GM23248 (cell line): ENCODE data around the gene SPPL2B.

Experiments used
- EZH2 ChIP-seq: fragments of 200-600 bp; sonication (generic); IDR thresholded peaks from 2 replicates; pipeline ENCODE4 v1.6.1; 2018; ENCODE audit warnings: antibody characterized with exemption, mild to moderate bottlenecking; ENCODE audit not compliant: insufficient read depth, poor library complexity, severe bottlenecking
- EZH2phosphoT487 ChIP-seq: fragments of 200-600 bp; sonication (generic); IDR thresholded peaks from 2 replicates; pipeline ENCODE4 v1.6.1; 2018; ENCODE audit warnings: antibody characterized with exemption, moderate library complexity, mild to moderate bottlenecking, low read depth; ENCODE audit not compliant: insufficient read depth

GRCh38 chr19:2283835-2284507 lies 44.5 kb upstream of the SPPL2B start:
- no peak for TF ChIP-seq EZH2
- TF ChIP-seq EZH2phosphoT487 = no peak
